ENCODE results near the gene DPF3.

Gene DPF3

DNA sequence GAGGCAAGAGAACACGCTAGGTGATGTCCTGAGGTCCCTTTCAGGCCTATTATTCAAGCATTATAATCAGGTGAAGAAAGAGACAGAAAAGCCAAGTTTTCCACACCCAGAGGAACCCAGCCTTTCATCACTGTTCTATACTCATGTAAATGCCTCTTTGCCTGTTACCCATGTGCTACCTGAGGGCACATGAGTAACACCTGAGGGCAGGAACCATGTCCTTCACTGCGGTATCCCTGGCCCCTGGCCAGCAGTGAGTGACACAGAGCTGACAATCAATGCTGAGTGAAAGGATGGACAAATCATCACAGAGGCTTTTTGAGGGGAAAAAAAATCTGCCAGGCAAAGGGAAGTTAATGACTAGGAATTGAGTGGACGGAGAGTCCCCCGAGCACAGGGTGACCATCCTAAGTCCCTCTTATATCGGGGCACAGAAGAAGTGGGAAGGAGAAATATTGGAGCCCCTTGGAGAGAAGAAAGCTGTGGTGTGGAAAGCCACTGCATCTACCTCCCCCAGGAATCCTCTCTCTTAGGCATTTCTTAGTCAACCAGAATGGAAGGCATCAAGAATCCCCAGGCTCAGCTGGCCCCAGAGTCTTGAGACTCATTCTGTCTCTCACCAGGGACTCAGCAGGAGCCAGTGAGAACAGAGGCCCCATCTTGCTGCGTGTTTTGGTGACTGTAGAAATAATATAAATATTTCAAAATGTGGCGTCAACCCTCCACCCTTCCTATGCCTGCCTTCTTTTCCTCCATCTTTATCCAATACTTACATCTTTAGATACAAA, 212.9 kb downstream of the DPF3 start:
- DNase-seq (ENCODE audit: low spot score) = no peak

DNA sequence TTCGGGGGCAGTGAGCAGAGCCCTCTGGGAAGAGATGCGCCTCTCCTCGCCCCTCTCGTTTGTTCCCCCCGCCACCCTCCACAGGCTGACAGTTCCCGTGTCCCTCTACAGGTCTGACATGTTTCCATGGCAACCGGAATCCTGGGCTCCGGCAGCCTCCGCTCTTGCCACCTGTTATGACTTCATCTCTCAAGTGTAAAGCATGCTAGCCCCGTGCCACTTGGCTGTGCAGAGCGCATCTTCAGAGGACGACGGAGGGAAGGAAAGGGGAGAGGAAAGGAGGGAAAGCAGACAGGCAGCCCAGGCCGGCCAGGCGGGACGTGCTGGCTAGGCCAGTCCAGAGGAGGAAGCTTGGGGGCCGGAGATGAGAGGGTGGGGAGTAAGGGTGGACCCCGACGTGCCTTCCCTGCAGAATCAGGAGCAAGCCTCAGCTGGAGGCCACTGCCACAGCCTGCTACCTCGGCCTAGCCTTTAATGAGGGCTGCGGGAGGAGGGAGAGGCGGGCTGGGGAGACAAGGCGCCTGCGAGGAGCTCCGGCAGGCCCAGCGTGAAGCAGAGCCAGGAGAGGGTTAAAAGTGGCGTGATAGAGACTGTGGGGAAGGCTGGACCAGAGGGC, 214.3 kb downstream of the DPF3 start:
- no peak for DNase-seq (ENCODE audit: low spot score)

DNA sequence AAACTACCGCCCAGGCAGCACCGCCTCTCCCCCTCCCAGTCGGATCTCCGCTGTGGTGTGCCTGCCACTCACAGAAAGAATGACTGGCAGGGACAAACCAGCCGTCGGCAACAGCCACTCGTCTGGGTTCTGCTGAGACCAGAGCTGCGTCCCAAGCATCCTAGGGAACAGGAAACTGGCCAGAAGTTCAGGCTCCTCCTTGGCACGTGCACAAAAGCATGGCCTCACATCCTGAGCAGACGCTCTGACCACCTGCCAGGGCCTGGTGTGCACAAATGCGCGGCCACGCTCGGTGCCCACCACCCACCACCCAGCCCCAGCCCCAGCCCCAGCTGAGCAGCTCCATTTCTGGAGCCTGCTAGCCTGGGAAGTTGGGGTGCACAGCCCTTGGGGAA, 214.8 kb downstream of the DPF3 start:
- DNase-seq (ENCODE audit: low spot score) = no peak

DNA sequence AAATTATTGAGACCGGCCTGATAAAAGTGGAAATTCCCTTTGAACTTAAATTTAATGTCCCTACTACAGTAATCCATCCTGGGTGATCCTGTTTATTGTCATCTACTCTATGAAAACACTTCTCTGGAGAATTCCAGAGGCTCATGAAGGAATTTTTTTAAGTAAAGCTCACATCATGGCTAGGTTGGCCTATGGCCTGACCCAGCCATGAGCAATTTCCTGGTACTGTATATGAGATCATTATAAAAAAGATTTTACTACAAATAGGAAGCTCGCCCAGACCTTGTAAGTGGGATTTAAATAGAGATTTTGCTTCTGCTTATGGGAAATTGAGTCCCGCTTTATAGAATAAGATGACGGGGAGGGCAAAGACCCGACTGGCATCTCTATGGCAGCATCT, 215.5 kb downstream of the DPF3 start:
- DNase-seq (ENCODE audit: low spot score) = no peak

DNA sequence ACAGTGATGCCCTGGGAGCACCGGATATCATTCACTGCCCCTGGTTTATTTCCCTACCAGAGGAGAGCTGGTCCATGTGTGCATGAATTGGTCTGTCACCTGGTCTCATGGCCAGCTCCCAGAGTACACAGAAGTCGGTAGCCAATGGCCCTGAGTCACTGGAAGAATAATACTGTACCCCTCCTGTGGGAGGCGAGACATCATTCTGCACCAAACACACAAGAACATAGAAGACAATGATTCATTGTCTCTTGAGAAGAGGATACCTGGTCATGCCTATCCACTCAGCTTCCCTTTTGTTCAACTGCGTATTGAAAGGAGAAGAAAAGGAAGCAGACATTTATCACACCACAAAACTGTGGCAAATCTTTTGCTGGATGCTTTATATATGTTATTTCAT, 216.2 kb downstream of the DPF3 start:
- no peak for DNase-seq (ENCODE audit: low spot score)

DNA sequence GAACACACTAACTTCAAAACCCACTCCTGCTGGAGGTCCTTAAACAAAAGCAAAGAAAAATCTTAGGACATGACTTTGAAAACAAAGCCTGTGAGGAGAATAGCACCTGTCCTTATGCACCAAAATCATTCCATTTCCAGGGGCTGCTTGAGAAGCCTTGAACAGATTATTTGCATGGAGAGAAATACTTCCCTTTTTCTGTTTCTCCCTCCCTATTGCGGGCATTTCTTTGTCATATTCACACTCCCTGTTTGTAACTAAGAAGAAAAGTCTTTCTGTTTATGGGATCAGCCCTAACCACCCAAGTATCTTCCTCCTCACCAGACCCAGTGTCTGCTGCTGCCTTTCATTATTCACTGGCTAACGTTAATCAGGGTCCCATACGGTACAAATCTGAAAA, 218.8 kb downstream of the DPF3 start:
- no peak for DNase-seq (ENCODE audit: low spot score)

DNA sequence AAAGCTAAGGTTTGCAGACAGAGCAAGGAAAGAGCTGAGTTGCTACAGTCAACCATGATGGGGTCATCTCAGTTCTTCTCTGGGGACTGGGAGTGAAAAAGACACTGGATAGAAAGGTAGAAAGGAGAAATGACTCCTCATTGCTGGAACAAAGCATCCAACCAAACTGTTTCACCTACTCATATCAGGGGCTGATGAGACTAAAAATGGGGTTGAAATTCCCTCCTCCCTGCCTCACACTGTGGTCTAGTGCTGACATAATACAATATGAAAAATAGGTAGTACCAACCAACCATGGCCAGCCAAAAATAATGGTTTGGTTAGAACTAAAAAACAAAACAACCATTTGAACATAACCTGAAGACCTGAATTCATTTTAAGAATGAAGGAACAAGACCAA, 220.7 kb downstream of the DPF3 start:
- no peak for DNase-seq (ENCODE audit: low spot score)

DNA sequence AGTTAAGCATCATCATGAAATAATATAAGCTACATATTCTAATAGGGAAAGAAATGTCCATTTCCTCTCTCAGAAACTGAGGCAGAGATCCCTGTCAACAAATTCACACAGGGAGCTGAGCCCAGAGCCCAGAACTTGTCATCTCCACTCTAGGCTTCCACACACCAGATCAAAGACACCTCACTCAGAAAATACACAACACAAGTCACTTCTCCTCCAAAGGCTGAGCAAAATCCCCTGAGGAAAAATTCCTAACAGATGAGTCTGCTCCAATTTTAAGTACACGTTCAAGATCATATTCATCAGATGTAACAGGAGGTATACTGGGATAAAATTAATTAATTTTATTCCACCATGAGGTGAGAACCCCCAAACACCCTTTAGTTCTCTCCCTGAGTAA, 227.3 kb downstream of the DPF3 start:
- no peak for DNase-seq (ENCODE audit: low spot score)

DNA sequence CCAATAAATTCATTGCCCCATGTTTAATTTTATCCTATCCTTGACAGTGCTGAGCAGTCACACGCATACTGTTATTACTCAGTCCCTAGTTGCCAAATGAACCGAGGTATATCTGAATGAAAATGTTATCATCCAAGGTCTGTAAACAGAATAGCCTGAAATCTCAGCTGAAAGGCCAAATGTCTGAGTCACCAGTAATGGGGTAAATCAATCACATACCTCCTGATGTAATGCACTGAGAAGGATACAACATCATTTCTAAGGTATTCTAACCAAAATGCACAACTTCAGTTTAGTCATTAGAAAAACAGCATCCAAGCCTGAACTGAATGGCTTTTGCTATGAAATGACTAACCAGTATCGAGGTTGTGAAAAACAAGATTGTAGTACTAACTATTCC, 228.6 kb downstream of the DPF3 start:
- DNase-seq (ENCODE audit: low spot score) = no peak

DNA sequence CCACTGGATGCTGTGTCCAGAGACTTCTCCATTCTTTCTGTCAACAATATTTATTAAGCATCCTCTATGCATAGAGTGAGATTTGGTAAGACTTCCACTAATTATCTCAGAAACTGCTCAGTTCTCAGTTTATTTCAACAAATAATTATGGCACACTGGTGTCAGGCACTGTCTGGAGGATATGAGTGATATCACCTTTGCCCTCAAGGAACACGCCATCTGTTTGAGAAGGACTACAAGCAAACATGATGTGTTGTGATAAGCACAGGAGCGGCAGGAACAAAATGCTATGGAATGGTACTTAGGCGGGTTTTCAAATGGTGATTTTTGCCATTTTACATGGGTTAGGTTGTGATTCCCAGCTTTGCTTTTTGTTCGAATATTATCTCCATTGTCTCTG, 229.2 kb downstream of the DPF3 start:
- no peak for DNase-seq (ENCODE audit: low spot score)

DNA sequence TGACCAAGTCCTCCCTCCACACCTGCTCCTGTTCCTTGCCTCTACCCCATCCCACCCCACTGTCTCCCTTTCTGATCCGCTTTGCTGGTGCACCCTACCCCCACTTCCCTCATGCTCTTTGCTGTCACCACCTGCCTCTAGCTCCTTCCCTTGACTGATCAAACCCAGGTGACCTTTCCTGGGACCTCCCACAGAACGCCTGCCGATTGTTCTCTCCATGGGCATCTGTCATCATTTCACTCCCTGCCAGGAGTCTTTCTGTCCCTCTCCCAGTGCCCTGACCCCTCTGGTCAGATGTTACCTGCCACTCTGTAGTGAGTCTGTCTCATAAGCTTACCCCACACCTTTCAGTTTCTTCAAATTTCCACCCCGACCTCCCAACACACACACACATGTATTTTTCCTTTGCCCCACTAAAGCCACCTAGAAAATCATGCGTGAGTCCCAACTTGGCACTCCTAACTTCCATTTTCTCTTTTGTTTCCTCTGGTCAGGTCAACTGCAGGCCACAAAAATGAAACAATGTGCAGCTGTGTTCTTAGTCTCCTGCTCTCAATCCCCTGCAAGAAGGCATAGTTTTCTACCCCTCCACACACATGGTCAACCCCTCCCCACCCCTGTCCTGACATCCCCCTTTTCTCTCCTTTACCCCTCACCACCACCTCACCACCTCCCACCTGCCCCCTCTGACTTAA, 229.8 kb downstream of the DPF3 start:
- DNase-seq (ENCODE audit: low spot score) = no peak

DNA sequence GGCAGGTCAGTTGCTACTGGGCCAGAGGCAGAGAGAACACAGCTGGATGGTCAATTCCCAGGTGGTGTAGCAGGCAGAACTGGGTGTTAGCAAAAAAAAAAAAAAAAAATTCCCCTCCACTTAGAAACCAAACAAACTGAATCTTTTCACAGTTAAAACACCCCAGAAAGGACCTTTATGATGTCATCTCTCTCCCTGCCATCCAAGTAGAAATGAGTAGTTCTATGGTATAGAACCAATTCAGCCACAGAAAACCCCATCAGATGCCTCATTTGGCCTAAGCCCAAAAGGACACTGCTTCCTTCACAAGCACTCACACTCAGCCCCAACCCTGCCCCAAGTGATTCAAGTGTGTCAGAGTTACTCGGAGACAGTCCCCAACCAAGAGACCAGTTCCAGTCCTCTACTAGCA, 230.8 kb downstream of the DPF3 start:
- no peak for DNase-seq (ENCODE audit: low spot score)

DNA sequence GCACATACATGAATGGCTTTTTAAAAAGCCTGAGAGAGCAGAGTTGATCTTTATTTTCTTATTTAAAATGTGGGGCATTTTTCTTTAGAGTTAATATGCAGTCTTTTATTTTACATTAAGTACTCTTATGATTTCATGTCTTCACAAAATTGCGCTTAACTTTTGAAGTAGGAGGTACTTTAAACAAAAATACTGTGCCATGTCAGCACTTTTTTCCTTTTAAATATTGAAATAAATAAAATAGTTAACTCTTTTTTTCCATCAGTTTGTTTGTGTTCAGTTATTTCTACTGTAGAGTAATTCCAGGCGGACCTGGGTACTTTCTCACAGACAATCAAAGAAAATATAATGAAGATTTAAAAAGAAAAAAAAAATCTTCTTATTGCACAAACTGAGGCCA, 231.7 kb downstream of the DPF3 start:
- no peak for DNase-seq (ENCODE audit: low spot score)

DNA sequence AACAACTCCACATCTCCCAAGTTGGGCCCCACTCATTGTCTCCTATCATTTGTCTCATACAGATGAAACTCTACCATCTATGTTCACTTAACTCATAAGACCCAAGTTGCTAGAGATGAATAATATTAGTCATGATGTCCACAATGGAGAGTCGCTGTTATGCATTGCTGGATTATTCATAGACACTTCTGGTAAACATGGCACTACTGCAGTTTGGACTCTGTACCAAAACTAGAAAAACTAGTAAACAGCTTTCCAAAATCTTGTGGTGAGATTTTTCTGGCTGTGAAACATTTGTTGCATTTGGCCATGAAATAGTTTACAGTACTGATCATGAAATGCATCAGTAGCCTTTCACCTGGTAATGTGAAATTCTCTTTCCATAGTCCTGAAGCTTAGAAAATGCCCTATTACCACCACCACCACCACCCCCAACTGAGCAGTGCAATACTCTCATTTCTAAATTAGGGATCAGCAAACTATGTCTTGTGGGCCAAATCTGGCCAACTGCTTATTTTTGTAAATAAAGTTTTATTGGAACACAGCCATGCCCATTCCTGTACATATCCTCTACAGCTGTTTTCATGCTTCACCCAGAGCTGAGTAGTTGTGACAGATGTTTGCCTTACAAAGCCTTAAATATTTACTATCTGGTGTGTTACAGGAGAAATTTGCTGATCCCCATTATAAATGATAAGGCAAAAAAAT, 236.5 kb downstream of the DPF3 start:
- no peak for DNase-seq (ENCODE audit: low spot score)

DNA sequence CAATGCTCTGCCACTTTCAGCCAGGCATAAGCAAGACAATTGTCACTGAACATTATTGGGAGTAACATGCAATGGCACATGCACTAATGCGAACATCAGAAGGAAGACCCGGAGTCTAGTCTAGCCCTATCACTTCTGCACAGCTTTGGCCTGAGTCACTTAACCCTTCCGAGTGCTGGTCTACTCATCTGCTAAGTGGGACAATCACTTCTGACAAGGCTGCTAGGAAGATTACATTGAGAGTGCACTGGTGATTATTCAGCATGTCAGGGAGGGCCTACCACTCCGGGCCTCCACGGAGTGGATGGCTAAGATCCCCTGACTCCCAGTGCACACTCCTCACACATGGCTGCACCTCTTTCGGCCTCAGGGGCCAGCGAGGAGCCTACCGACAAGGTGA, 240.9 kb downstream of the DPF3 start:
- DNase-seq (ENCODE audit: low spot score) = no peak

DNA sequence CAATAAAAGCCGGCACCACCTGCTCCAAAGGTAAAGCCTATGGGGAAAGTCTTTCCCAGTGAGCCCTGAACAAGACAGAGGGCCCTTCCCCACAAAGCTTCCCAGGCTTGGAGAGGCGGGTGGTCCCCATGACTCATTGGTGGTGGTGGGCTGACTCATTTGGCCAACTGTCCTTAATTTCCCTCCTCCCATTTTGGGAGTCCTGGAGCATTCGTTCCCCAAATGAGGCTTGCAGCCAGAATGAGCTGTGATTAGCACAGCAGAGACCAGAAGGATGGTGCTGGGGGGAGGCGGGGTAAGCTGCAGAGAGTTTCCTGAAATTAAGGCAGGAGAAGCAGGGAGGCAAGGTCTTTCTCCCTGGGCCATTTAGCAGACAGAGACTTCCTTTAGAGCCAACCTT, 241.7 kb downstream of the DPF3 start:
- no peak for DNase-seq (ENCODE audit: low spot score)

DNA sequence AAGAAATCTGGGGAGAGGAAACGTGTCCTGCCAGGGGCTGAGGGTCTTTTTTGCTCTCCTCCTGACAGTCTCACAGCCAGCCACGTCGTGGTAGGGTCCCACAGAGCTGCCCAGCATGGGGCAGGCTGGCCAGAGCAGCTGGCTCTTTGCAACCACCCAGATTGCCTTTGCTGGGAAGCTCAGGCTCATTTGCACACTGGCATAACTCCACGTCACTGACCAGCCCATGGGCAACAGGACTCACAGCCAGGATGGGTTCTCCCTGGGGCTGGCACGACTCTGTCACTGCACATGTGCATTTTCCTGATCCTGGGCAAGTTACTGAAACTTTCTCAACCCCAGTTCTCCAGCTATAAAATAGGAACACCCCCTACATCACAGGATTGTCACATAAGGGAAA, 242.2 kb downstream of the DPF3 start:
- DNase-seq (ENCODE audit: low spot score) = no peak

DNA sequence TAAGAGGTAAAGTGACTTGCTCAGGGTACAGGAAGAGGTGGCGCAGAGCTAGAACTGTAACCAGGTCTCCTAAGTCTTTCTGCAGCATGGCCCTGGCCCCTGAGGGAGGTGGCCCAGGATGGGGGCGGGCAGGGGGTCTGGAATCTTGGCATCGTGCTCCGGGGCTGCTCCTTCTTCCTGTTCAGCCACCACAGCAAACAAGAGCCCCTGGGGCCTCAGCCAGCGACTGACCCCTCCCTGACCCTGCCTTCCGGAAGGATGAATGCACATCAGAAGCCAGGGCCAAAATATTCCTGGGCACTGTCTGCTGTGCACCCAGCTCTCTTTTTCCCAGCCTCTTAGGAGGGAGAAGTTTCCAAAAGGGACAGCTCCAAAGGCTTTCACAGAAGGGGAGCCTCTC, 242.8 kb downstream of the DPF3 start:
- DNase-seq (ENCODE audit: low spot score) = no peak

DNA sequence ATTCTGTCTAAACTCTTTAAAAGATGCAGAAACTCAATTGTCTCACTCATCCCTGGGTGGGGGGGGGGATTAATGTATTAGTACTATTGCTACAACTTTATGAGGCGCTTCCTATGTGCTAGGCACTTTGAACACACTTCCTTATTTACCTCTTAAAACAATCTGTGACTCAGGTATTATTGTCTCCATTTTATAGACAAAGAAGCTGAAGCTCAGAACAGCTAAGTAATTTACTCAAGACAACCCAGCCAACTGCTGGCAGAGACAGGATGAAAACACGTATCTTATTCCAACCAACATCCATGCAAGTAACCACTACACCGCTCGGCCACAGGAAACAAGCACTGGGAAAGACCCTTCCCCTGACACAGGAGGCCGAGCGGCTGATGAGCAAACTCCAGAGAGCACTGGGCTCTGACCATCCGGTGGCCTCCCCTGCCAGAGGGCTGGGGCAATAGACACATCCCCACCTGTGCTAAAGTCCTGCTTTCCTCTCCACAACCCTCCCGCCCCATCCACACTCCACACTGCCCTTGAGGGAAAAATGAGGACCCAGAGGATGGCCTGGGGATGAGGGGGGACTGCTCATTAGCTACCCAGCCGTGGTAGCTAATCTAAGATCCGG, 244.2 kb downstream of the DPF3 start:
- no peak for DNase-seq (ENCODE audit: low spot score)

DNA sequence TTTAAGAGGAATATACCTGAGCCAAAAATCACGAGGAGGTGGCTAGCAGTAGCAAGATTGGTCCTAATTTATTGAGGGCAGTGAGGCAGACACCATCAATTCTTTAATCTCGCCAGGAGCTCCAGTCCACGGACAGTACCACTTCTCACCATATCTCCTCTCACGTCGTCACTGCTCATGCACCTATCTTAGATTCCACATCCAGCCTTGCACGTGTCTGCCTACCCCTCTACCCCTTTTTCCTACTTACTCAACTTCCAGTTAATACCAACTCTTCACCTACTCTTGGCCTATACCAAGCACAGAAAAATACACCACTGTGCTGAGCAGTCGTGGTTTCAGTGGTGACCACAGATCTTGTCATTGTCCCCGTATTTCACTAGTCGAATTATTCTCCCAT, 246.1 kb downstream of the DPF3 start:
- no peak for DNase-seq (ENCODE audit: low spot score)

DNA sequence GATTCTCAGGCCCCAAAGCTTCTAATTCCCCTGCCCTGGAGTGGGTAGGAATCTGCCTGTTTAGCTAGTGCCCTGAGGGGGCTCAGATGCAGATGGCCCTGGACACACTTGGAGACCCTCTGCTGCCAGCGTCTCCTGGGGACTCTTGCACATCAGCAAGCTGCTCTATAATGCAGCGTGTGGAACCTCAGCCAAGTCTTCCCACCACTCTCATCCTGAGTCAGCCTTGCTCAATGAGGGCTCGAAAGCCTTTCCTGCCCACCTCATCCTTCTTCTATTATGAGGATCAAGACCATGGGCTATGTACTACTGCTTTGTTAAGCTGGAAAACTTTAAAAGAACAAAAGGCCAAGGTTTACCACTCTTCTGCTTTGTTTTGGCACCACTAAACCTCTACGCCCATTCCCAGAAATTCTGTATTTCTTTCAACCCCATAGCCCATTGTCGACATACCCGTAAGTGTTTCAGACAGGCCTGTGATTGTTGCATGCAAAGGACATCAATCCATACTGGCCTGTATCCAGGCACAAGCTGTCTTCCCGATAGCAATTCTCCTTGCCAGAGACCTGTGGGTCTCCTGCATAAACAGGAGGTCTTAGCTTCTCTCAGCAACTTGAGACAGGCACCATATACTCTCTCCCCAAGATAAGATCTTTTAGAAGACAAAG, 246.9 kb downstream of the DPF3 start:
- DNase-seq (ENCODE audit: low spot score) = no peak

DNA sequence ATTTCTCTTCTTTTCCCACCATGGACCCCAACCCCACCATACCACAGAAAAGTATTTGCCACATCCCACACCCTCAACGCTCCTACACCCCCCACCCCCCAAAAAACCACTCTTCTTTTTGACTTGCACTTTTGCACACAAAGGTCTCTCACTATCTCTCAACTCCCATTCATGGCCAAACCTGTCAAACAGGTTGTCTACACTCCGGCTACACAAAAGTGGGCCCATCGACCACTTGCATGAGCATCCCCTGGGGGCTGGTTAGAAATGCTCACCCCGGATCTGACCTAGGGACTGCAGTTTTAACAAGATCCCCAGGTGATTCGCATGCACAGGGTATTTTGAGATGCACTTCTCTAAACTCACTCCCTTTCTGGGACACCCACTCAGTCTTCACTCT, 248.2 kb downstream of the DPF3 start:
- DNase-seq (ENCODE audit: low spot score) = no peak
